OCI-LY7 (cell line): ENCODE data around the gene NCEH1. TPM values are rescaled to one million over a fixed set of nuclear protein-coding genes. Genes with fewer than 3 reads are reported as not detected.
"Not testable (repeated sequence)": the region's sequence is repeated elsewhere in the genome, so short reads cannot be mapped to it uniquely, and the experiment has no call there.

ENCODE experiments used
- BruUV-seq: library from RNA; stranded (reverse); fragments of 400-500 nt; replicated peaks from 2 replicates; lab custom pipeline; 2021; lab: Mats Ljungman, UMichigan
- CTCF ChIA-PET: fragments of 300-600 bp; sonication (Branson Sonifier 250); formaldehyde crosslinking; loops from one replicate; lab custom pipeline; 2022; ENCODE audit warnings: antibody characterized with exemption; ENCODE audit not compliant: unreplicated experiment; lab: Charles Lee
- POLR2A ChIA-PET: fragments of 300-600 bp; sonication (Branson Sonifier 250); formaldehyde crosslinking; loops from one replicate; lab custom pipeline; 2022; ENCODE audit warnings: antibody characterized with exemption; lab: Charles Lee
- DNase-seq: peaks from one replicate; pipeline ENCODE4 v3.0.0-alpha.2; 2015; ENCODE audit warnings: low spot score
- H2AFZ ChIP-seq: fragments of 200-600 bp; sonication (generic), shearing (Covaris generic); 2 replicates; pipeline ENCODE4 v1.6.1; 2014; ENCODE audit warnings: mild to moderate bottlenecking, antibody characterized with exemption, low read length, moderate library complexity
- H3K27ac ChIP-seq: fragments of 200-600 bp; sonication (generic); 2 replicates; pipeline ENCODE4 v1.5.1; 2014; ENCODE audit warnings: mixed run types, low read depth, mild to moderate bottlenecking, moderate library complexity, low read length, inconsistent platforms; ENCODE audit not compliant: poor library complexity, severe bottlenecking
- H3K36me3 ChIP-seq: fragments of 200-600 bp; sonication (generic); 2 replicates; pipeline ENCODE4 v1.6.1; 2014; ENCODE audit warnings: mild to moderate bottlenecking, antibody characterized with exemption, low read length, moderate library complexity, mixed read lengths; ENCODE audit not compliant: insufficient read depth
- H3K4me1 ChIP-seq: fragments of 200-600 bp; sonication (generic); 2 replicates; pipeline ENCODE4 v1.5.1; 2014; ENCODE audit warnings: mild to moderate bottlenecking, low read length; ENCODE audit not compliant: insufficient read depth, poor library complexity, severe bottlenecking
- H3K4me2 ChIP-seq: fragments of 200-600 bp; sonication (generic); 2 replicates; pipeline ENCODE4 v1.6.1; 2014; ENCODE audit warnings: mild to moderate bottlenecking, low read length
- H3K4me3 ChIP-seq: fragments of 200-600 bp; sonication (generic); 2 replicates; pipeline ENCODE4 v1.5.1; 2014; ENCODE audit warnings: mild to moderate bottlenecking, low read depth, low read length; ENCODE audit not compliant: poor library complexity, severe bottlenecking
- H3K79me2 ChIP-seq: fragments of 200-600 bp; sonication (generic); 2 replicates; pipeline ENCODE4 v1.6.1; 2016; ENCODE audit warnings: low read depth, mild to moderate bottlenecking, low read length, moderate library complexity, mixed read lengths; ENCODE audit not compliant: insufficient read depth
- H3K9me2 ChIP-seq: fragments of 200-600 bp; sonication (generic); 2 replicates; pipeline ENCODE4 v1.6.1; 2016; ENCODE audit warnings: mild to moderate bottlenecking, low read length, mixed read lengths; ENCODE audit not compliant: insufficient read depth
- H3K9me3 ChIP-seq: fragments of 200-600 bp; sonication (generic); 2 replicates; pipeline ENCODE4 v1.6.1; 2014; ENCODE audit warnings: mild to moderate bottlenecking, mixed run types, low read length, mixed read lengths
- H4K20me1 ChIP-seq: fragments of 200-600 bp; sonication (generic); 2 replicates; pipeline ENCODE4 v1.6.1; 2014; ENCODE audit warnings: mild to moderate bottlenecking, antibody characterized with exemption, low read length, moderate library complexity, mixed read lengths; ENCODE audit not compliant: insufficient read depth
- EZH2phosphoT487 ChIP-seq: fragments of 200-600 bp; sonication (generic); IDR thresholded peaks from 2 replicates; pipeline ENCODE4 v1.6.1; 2018; ENCODE audit warnings: low read depth, borderline replicate concordance, mild to moderate bottlenecking, mixed run types, antibody characterized with exemption, low read length, moderate library complexity, mixed read lengths
- intact Hi-C: fragments of 100-400 bp; cut with micrococcal nuclease; formaldehyde crosslinking; loops from one replicate; pipeline ENCODE4 v1.10.0; 2022; ENCODE audit not compliant: unreplicated experiment
- total RNA-seq, 2 experiments: library from RNA; depleted of rRNA in 1 of 2; stranded (reverse); fragments of >200 nt in 1 of 2; shearing (Covaris generic) in 1 of 2; gene quantifications; 2 replicates each; pipeline ENCODE4 v1.2.3, GENCODE V29; 2014 to 2022
- TF ChIP-seq, protein P1 (sequence below): fragments of 200-600 bp; sonication (generic); conservative IDR thresholded peaks from 2 replicates; pipeline ENCODE4 v1.5.1; 2014; ENCODE audit warnings: mild to moderate bottlenecking, antibody characterized with exemption, low read length, moderate library complexity, mixed read lengths

Gene NCEH1
- total RNA-seq, 2 experiments from 2014 or later, result 2.7 to 8.2 TPM

GRCh38 chr3:172595664-172596393 is 115.0 kb downstream of the NCEH1 start:
- Histone ChIP-seq H4K20me1 (no peaks in the 10 kb centered on the region), H3K36me3 (no peaks in the 10 kb centered on the region), H3K27ac (no peak overlapping the region), H3K4me1 (no peaks in the 10 kb centered on the region), H2AFZ (no peak overlapping the region), H3K4me3 (no peak overlapping the region), H3K4me2 (no peak overlapping the region), H3K79me2 (no peaks in the 10 kb centered on the region), H3K9me2 (no peaks in the 10 kb centered on the region), H3K9me3 (0 out of 2 replicates have a peak, but pooled peaks cover 3% of the 10 kb centered on the region)
- ChIA-PET CTCF (no interaction called here), POLR2A (interaction anchor here (0.5 to 1.7 kb wide), 4 partner anchors 14 to 204 kb away, joined by 3 to 4 read pairs (median 3); no protein-coding TSS in a partner anchor)
- no TSS peak for BruUV-seq
- TF ChIP-seq, protein P1, sequence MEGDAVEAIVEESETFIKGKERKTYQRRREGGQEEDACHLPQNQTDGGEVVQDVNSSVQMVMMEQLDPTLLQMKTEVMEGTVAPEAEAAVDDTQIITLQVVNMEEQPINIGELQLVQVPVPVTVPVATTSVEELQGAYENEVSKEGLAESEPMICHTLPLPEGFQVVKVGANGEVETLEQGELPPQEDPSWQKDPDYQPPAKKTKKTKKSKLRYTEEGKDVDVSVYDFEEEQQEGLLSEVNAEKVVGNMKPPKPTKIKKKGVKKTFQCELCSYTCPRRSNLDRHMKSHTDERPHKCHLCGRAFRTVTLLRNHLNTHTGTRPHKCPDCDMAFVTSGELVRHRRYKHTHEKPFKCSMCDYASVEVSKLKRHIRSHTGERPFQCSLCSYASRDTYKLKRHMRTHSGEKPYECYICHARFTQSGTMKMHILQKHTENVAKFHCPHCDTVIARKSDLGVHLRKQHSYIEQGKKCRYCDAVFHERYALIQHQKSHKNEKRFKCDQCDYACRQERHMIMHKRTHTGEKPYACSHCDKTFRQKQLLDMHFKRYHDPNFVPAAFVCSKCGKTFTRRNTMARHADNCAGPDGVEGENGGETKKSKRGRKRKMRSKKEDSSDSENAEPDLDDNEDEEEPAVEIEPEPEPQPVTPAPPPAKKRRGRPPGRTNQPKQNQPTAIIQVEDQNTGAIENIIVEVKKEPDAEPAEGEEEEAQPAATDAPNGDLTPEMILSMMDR, result peak; percentile 74
- no peak for TF ChIP-seq EZH2phosphoT487
- peak; percentile 48 for DNase-seq
- intact Hi-C loops, result loop anchor here (2.0 kb wide), 1 partner anchor 105 kb away; no protein-coding TSS in a partner anchor

- not testable (repeated sequence) for H3K27ac ChIP-seq, H3K4me2 ChIP-seq
- POLR2A ChIA-PET, result interaction anchor here (0.5 to 1.0 kb wide), 6 partner anchors 25 to 950 kb away, joined by 3 to 7 read pairs (median 3); no protein-coding TSS in a partner anchor
Measured at GRCh38 chr3:172594900-172595663, 115.8 kb downstream of the NCEH1 start.

DNA sequence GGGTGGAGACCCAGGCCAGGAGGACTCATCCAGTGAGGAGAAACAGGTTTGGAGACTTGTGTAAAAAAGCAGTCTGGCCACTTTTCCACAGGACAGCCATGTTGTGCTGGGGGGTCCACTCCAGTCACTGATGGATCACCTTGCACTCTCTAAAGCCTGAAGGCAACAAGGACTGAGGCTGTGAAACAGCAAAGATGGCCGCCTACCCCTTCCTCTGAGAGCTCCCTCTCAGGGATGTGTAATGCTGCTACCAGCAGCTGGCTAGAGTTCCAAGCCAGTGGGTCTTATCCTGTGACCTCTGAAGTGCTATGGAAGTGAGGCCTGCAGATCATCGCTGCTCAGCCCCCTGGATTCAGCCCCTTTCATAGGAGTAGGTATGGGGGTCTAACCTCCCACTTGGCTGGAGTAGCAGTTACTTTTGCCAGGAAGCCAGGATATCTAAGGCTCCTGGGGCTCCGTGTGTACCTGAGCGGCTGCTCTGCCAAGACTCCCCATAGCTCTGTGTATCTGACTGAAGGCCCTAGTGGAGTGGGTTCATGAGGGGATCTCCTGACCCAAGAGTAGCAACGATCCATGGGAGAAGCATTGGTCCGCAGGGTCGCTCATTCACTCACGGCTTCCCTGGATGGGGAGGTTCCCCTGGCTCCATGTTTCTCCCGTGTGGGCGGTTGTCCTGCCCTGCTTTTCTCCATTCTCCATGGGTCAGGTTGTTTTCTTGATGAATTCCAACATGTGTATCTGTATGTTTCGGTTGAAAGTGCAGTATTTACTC is 117.8 kb downstream of the NCEH1 start:
- H3K4me1 ChIP-seq, result no peaks in the 10 kb centered on the region
- TF ChIP-seq, protein P1, result no peak
- TF ChIP-seq EZH2phosphoT487, result no peak
- H3K27ac ChIP-seq, result no peak overlapping the region
- no peaks in the 10 kb centered on the region for H3K79me2 ChIP-seq
- no peaks in the 10 kb centered on the region for H3K9me2 ChIP-seq
- no peak overlapping the region for H3K4me2 ChIP-seq
- no peaks in the 10 kb centered on the region for H3K36me3 ChIP-seq
- H3K4me3 ChIP-seq, result no peak overlapping the region
- H3K9me3 ChIP-seq, result no peaks in the 10 kb centered on the region
- ChIA-PET POLR2A (interaction anchor here (0.6 kb wide), 1 partner anchor 1717 kb away, joined by 3 read pairs; no protein-coding TSS in a partner anchor), CTCF (no interaction called here)
- no peaks in the 10 kb centered on the region for H4K20me1 ChIP-seq
- intact Hi-C loops, result no loop called here
- no peak overlapping the region for H2AFZ ChIP-seq
- DNase-seq, result no peak
- BruUV-seq, result no TSS peak

More at GRCh38 chr3:172594900-172595663, 115.8 kb downstream of the NCEH1 start:
- H3K9me2 ChIP-seq, BruUV-seq, H2AFZ ChIP-seq, H3K79me2 ChIP-seq, H3K9me3 ChIP-seq, CTCF ChIA-PET, DNase-seq, intact Hi-C loops, H4K20me1 ChIP-seq, H3K36me3 ChIP-seq, H3K4me1 ChIP-seq, H3K4me3 ChIP-seq: not testable (repeated sequence)
